K562 (cell line): ENCODE data around the gene SMPDL3B. TPM values are rescaled to one million over a fixed set of nuclear protein-coding genes. Genes with fewer than 3 reads are reported as not detected.
A peak's percentile ranks its signal among the peaks of the same experiment; 100 is the strongest.

Experiments
- ATAC-seq: fragments of 200-7000 bp; cut with Tn5 transposase; 3 replicates; pipeline ENCODE4 v1.9.1; 2020; ENCODE audit warnings: moderate library complexity
- BruUV-seq: library from RNA; stranded (reverse); fragments of 400-500 nt; replicated peaks from 2 replicates; lab custom pipeline; 2021; lab: Mats Ljungman, UMichigan
- CTCF ChIA-PET: fragments of 300-600 bp; formaldehyde crosslinking; extraction: SDS; loops from one replicate; lab custom pipeline; 2021; ENCODE audit warnings: low intra/inter-chr PET ratio; lab: Yijun Ruan, JAX
- POLR2A ChIA-PET: fragments of 300-600, 350-650 bp; sonication (Branson Sonifier 250); formaldehyde crosslinking; extraction: SDS; loops from one replicate; lab custom pipeline; 2021; ENCODE audit warnings: antibody characterized with exemption, inconsistent platforms; lab: Yijun Ruan, JAX
- DNase-seq, 4 experiments: peaks; one replicate each; pipeline versions ENCODE4 v3.0.0 to v3.0.0-alpha.2; 2011 to 2018; ENCODE audit warnings: low spot score in 3 of 4, mixed read lengths in 3 of 4; ENCODE audit errors: extremely low read depth in 1 of 4
- FAIRE-seq: peaks from 2 replicates; lab custom pipeline; 2011; peaks lifted over from hg19 to GRCh38; lab: Jason Lieb, UNC
- H2AFZ ChIP-seq: 2 replicates; pipeline ENCODE4 v1.6.0; 2011; ENCODE audit warnings: low read depth, low read length, control low read depth, inconsistent platforms
- H3K27ac ChIP-seq: fragments of 200-600 bp; 3 replicates; pipeline ENCODE4 v1.8.0; 2011; ENCODE audit warnings: low read depth, mild to moderate bottlenecking, control low read depth, inconsistent platforms, low read length, moderate library complexity, mixed read lengths; ENCODE audit errors: extremely low read depth
- H3K27me3 ChIP-seq, 2 experiments: fragments of 300-600 bp in 1 of 2; 2 replicates in 1 of 2; 3 replicates in 1 of 2; pipeline versions ENCODE4 v1.6.0 to v1.8.0; 2011; ENCODE audit warnings: inconsistent platforms in 2 of 2, low read length in 2 of 2, mild to moderate bottlenecking in 1 of 2, mixed read lengths in 1 of 2, moderate library complexity in 1 of 2; ENCODE audit not compliant: control insufficient read depth in 2 of 2, insufficient read depth in 2 of 2
- H3K36me3 ChIP-seq: fragments of 300-600 bp; 3 replicates; pipeline ENCODE4 v1.8.0; 2011; ENCODE audit warnings: mild to moderate bottlenecking, low read length, inconsistent platforms; ENCODE audit not compliant: control insufficient read depth, insufficient read depth
- H3K4me1 ChIP-seq, 2 experiments: fragments of 200-600 bp in 1 of 2; replicated peaks in 1 of 2; 2 replicates in 1 of 2; 3 replicates in 1 of 2; pipeline versions ENCODE4 v1.5.1 to v1.8.0; 2011; ENCODE audit warnings: inconsistent platforms in 2 of 2, low read length in 2 of 2, mild to moderate bottlenecking in 1 of 2, mixed read lengths in 1 of 2, moderate library complexity in 1 of 2; ENCODE audit not compliant: control insufficient read depth in 2 of 2, insufficient read depth in 2 of 2
- H3K4me2 ChIP-seq: 2 replicates; pipeline ENCODE4 v1.6.1; 2011; ENCODE audit warnings: low read length, control low read depth, inconsistent platforms, mixed read lengths; ENCODE audit not compliant: insufficient read depth
- H3K4me3 ChIP-seq: fragments of 200-600 bp; sonication (generic), shearing (Covaris generic); 2 replicates; pipeline ENCODE4 v1.5.1; 2016; ENCODE audit warnings: control low read depth, inconsistent platforms
- H3K79me2 ChIP-seq: fragments of 200-600 bp; 3 replicates; pipeline ENCODE4 v1.8.0; 2011; ENCODE audit warnings: low read length, inconsistent platforms; ENCODE audit not compliant: control insufficient read depth, insufficient read depth
- H3K9ac ChIP-seq, 2 experiments: 2 replicates each; pipeline versions ENCODE4 v1.6.0 to v1.6.1; 2011; ENCODE audit warnings: low read depth in 2 of 2, low read length in 2 of 2, control low read depth in 1 of 2, inconsistent platforms in 1 of 2, mild to moderate bottlenecking in 1 of 2, mixed read lengths in 1 of 2; ENCODE audit not compliant: insufficient read depth in 1 of 2
- H3K9me1 ChIP-seq: one replicate; pipeline ENCODE4 v1.6.0; 2011; ENCODE audit warnings: inconsistent platforms, mild to moderate bottlenecking, low read length, moderate library complexity; ENCODE audit not compliant: control insufficient read depth, insufficient read depth
- H3K9me3 ChIP-seq: replicated peaks from 2 replicates; pipeline ENCODE4 v1.5.1; 2011; ENCODE audit warnings: low read depth, low read length, inconsistent platforms; ENCODE audit not compliant: control insufficient read depth, insufficient read depth
- H4K20me1 ChIP-seq: replicated peaks from 2 replicates; pipeline ENCODE4 v1.6.1; 2011; ENCODE audit warnings: low read length, inconsistent platforms, mixed read lengths; ENCODE audit not compliant: control insufficient read depth, insufficient read depth
- ARNT ChIP-seq, 2 experiments: fragments of 450-650 bp; IDR thresholded peaks; 2 replicates each; pipeline ENCODE4 v1.6.1; 2016; ENCODE audit warnings: mild to moderate bottlenecking in 1 of 2
- TFAP4 ChIP-seq: sonication (generic); formaldehyde crosslinking; IDR thresholded peaks from 2 replicates; pipeline ENCODE4 v1.8.0; 2022; ENCODE audit warnings: missing genetic modification reagents, mild to moderate bottlenecking, moderate library complexity, borderline replicate concordance
- WGBS: fragments of 100-300 bp; shearing (Covaris generic); methylation state at CpG from one replicate; pipeline ENCODE4 v1.1.6; 2016; ENCODE audit warnings: low coverage, mixed read lengths; ENCODE audit not compliant: insufficient coverage; ENCODE audit errors: missing lambda C conversion rate; 5-methylcytosine and 5-hydroxymethylcytosine counted together
- in situ Hi-C: fragments of 300-500 bp; cut with MboI; formaldehyde crosslinking; loops from 4 replicates; pipeline ENCODE4 v1.15.0; 2018; ENCODE audit warnings: inconsistent platforms, mixed read lengths
- intact Hi-C: fragments of 100-400 bp; cut with micrococcal nuclease; formaldehyde crosslinking; loops from 2 replicates; pipeline ENCODE4 v1.14.2; 2022
- polyA plus RNA-seq, 8 experiments: library from polyadenylated mRNA; depleted of rRNA in 4 of 8; stranded (reverse) in 5 of 8; unstranded in 3 of 8; fragments of >200 nt; fragmentation: Nextera tagmentation in 2 of 8; fragmentation: Illumina TruSeq in 1 of 8; extraction: Ambion mirVana in 2 of 8; extraction: Trizol in 1 of 8; gene quantifications; 2 replicates each; pipeline versions ENCODE4 v1.2.1 to v1.2.3, GENCODE V29; 2011 to 2014; ENCODE audit warnings: inconsistent platforms in 1 of 8, missing spikeins in 1 of 8
- total RNA-seq, 7 experiments: library from RNA; depleted of rRNA in 6 of 7; stranded (reverse); fragments of >200 nt in 6 of 7; fragmentation: Illumina TruSeq in 2 of 7; extraction: Trizol in 2 of 7; gene quantifications; 2 replicates each; pipeline versions ENCODE4 v1.2.1 to v1.2.3, GENCODE V29; 2011 to 2021; ENCODE audit warnings: low replicate concordance in 1 of 7

The SMPDL3B gene
- total and polyA plus RNA-seq, 9 of the 15 experiments (the other 6 are each of a cell fraction or from before 2014, with no cell fraction given), result 0.07 to 1.2 (median 0.73) TPM

GRCh38 chr1:27966402-27967105, 31.8 kb downstream of the SMPDL3B start:
- no peak for TF ChIP-seq ARNT (IDR thresholded peaks at IDR 0.05)
- TF ChIP-seq TFAP4 (CRISPR knock-in tag), result 0 out of 2 replicates have a peak, but pooled peaks have one; percentile 13
- TF ChIP-seq, all 486 proteins: peak for 1
- ChIA-PET POLR2A (interaction anchor here (0.5 to 1.3 kb wide), 4 partner anchors 9 to 296 kb away, joined by 3 to 5 read pairs (median 4); no protein-coding TSS in a partner anchor), CTCF (no interaction called here)
- in situ Hi-C loops, result loop anchor here (5.0 kb wide), 1 partner anchor 104 kb away; no protein-coding TSS in a partner anchor
- Histone ChIP-seq H3K27me3 (no peaks in the 10 kb centered on the region), H3K36me3 (peaks cover 23% of the 10 kb centered on the region; the same call in 2 of the 3 replicates), H3K9me1 (no peaks in the 10 kb centered on the region), H2AFZ (no peak overlapping the region), H4K20me1 (no peaks in the 10 kb centered on the region), H3K4me2 (no peak overlapping the region), H3K79me2 (no peaks in the 10 kb centered on the region), H3K9ac (no peak overlapping the region; a peak in 1 of 4 replicates), H3K27ac (no peak overlapping the region), H3K4me1 (peaks cover 0 to 9% of the 10 kb centered on the region in 2 experiments; a peak in 1 of 5 replicates), H3K9me3 (no peaks in the 10 kb centered on the region), H3K4me3 (no peak overlapping the region)
- intact Hi-C loops, result no loop called here
- FAIRE-seq (no peak), DNase-seq (no peak), ATAC-seq (no peak)
- 88% methylated on average over 24 of the region's 24 CpGs for WGBS
- no TSS peak for BruUV-seq
